Measurements from ENCODE around the gene CHMP4A. TPM values are rescaled to one million over a fixed set of nuclear protein-coding genes. Genes with fewer than 3 reads are reported as not detected.
"Not testable (repeated sequence)": the region's sequence is repeated elsewhere in the genome, so short reads cannot be mapped to it uniquely, and the experiment has no call there.

The CHMP4A gene
- polyA plus RNA-seq, 4 donors = 43.5 to 50.7 (median 49.8) TPM

- no peak for DNase-seq (ENCODE audit: low read depth in 4 of 4, low spot score in 3 of 4)
Observed at GRCh38 chr14:24231263-24232120, 18.2 kb upstream of the CHMP4A start.

- DNase-seq (ENCODE audit: low read depth in 4 of 4, low spot score in 3 of 4) = no peak
Observed at GRCh38 chr14:24228902-24229301, 15.6 kb upstream of the CHMP4A start.

GRCh38 chr14:24226473-24226872 lies 13.2 kb upstream of the CHMP4A start:
- no peak for DNase-seq (ENCODE audit: low read depth in 4 of 4, low spot score in 3 of 4)

DNA sequence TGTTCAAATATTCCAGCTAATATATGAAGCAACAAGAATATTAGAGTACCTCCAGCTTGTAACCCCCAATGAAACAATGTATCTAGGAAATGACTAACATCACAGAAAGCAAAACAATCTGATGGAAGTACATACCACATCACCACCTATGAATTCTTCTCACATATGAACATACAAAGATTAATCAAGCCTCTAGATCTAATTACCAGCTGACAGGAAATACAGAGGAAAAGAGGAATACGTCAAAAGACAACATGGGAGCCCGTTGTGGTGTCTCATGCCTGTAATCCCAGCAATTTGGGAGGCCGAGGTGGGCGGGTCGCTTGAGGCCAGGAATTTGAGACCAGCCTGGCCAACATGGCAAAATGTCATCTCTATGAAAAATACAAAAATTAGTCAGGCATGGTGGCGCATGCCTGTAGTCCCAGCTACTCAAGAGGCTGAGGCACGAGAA lies 11.4 kb upstream of the CHMP4A start:
- no peak for DNase-seq (ENCODE audit: low read depth in 4 of 4, low spot score in 3 of 4)

DNA sequence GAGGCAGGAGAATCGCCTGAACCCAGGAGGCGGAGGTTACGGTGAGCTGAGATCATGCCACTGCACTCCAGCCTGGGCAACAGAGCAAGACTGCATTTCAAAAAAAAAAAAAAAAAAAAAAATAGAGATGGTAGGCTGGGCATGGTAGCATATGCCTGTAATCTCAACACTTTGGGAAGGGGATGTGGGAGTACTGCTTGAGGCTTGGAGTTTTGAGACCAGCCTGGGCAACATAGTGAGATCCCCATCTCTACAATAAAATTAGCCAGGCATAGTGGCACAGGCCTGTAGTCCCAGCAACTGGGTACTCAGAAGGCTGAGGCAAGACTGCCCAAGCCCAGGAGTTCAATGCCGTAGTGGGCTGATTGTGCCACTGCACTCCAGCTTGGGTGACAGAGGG lies 9.7 kb upstream of the CHMP4A start:
- not testable (repeated sequence) for DNase-seq (ENCODE audit: low read depth in 4 of 4, low spot score in 3 of 4)

DNA sequence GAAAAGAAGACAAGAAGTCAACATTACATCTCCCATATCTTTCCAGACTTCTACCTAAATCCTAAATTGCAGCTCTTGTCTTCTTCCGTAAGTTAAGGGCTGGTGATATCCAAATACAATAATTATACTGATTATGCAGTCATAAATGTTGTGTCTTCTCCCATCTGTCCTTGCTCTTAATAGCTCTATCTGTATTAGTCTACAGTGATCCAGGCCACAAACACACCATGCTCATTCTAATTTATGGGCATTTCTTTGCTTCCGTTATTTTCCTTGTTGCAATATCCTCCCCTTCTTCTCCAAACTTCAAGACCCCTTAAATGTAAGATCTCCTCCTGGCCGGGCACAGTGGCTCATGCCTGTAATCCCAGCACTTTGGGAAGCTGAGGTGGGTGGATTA lies 6.2 kb upstream of the CHMP4A start:
- no peak for DNase-seq (ENCODE audit: low read depth in 4 of 4, low spot score in 3 of 4)

DNA sequence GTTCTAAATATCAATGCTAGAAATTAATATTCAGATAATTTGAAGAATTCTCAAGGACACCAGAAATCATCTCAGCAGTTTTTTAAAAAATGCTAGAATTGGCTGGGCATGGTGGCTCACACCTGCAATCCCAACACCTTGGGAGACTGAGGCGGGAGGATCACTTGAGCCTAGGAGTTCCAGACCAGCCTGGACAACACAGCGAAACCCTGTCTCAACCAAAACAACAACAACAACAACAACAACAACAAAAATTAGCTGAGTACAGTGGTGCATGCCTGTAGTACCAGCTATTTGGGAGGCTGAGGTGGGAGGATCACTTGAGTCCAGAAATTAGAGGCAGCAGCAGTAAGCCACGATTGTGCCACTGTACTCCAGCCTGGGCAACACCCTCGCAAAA lies 5.8 kb upstream of the CHMP4A start:
- no peak for DNase-seq (ENCODE audit: low read depth in 4 of 4, low spot score in 3 of 4)

- not testable (repeated sequence) for DNase-seq (ENCODE audit: low read depth in 4 of 4, low spot score in 3 of 4)
Observed at GRCh38 chr14:24216876-24217275, 3.6 kb upstream of the CHMP4A start.

GRCh38 chr14:24216345-24216699 lies 3.0 kb upstream of the CHMP4A start:
- no peak for DNase-seq (ENCODE audit: low read depth in 4 of 4, low spot score in 3 of 4)

GRCh38 chr14:24215495-24216344 lies 2.4 kb upstream of the CHMP4A start, which contains the start of gene MDP1:
Gene MDP1 (minus strand): TSS chr14:24216066. CDS start chr14:24215955, 111 bp downstream.
- peak in 3 of 4 donors; percentile 78 to 83 (median 80) for DNase-seq (ENCODE audit: low read depth in 4 of 4, low spot score in 3 of 4)

- no peak for DNase-seq (ENCODE audit: low read depth in 4 of 4, low spot score in 3 of 4)
Observed at GRCh38 chr14:24213866-24214662, 776 bp upstream of the CHMP4A start.

GRCh38 chr14:24211311-24211710 lies 2.0 kb downstream of the CHMP4A start:
- no peak for DNase-seq (ENCODE audit: low read depth in 4 of 4, low spot score in 3 of 4)

GRCh38 chr14:24207625-24208024 lies 5.7 kb downstream of the CHMP4A start:
- DNase-seq (ENCODE audit: low read depth in 4 of 4, low spot score in 3 of 4) = no peak

DNA sequence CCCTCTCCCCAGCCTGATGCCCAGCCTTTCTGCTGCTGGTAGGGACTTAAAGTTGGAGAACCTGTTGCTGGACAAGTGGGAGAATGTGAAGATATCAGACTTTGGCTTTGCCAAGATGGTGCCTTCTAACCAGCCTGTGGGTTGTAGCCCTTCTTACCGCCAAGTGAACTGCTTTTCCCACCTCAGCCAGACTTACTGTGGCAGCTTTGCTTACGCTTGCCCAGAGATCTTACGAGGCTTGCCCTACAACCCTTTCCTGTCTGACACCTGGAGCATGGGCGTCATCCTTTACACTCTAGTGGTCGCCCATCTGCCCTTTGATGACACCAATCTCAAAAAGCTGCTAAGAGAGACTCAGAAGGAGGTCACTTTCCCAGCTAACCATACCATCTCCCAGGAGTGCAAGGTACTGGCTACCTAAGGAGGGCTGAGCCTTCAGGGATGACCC lies 6.2 kb downstream of the CHMP4A start:
- DNase-seq (ENCODE audit: low read depth in 4 of 4, low spot score in 3 of 4) = no peak

DNA sequence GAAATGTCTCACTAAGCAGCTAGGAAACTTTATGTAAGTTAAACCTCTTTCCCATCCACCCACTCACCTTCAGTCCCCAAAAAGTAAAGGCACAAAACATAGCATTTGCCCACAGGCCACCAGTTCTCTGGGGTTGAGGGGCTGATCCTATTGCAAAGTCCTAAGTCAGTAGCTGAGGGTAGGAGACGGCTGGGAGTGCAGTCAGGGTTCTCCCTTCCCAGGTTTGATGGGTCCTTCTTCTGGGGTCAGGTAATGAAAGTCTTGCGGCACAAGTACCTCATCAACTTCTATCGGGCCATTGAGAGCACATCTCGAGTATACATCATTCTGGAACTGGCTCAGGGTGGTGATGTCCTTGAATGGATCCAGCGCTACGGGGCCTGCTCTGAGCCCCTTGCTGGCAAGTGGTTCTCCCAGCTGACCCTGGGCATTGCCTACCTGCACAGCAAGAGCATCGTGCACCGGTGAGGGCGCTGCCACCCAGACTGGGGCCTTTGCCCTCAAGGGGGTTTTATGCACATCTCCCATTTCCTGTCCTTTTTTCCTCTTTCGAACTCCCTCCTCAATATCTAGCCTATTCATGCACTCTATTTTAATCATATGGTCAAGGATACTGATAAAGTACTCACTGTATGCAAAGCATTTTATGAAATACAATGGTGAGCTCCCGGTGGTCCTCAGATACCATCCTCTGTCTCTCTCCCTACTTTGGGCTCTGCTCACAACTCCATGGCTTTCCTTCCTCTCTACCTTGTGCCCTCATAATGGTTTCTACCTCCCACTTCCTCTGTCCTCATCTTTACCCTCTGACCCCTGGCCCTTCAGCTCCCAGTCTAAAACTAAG lies 6.8 kb downstream of the CHMP4A start:
- DNase-seq (ENCODE audit: low read depth in 4 of 4, low spot score in 3 of 4) = no peak

DNA sequence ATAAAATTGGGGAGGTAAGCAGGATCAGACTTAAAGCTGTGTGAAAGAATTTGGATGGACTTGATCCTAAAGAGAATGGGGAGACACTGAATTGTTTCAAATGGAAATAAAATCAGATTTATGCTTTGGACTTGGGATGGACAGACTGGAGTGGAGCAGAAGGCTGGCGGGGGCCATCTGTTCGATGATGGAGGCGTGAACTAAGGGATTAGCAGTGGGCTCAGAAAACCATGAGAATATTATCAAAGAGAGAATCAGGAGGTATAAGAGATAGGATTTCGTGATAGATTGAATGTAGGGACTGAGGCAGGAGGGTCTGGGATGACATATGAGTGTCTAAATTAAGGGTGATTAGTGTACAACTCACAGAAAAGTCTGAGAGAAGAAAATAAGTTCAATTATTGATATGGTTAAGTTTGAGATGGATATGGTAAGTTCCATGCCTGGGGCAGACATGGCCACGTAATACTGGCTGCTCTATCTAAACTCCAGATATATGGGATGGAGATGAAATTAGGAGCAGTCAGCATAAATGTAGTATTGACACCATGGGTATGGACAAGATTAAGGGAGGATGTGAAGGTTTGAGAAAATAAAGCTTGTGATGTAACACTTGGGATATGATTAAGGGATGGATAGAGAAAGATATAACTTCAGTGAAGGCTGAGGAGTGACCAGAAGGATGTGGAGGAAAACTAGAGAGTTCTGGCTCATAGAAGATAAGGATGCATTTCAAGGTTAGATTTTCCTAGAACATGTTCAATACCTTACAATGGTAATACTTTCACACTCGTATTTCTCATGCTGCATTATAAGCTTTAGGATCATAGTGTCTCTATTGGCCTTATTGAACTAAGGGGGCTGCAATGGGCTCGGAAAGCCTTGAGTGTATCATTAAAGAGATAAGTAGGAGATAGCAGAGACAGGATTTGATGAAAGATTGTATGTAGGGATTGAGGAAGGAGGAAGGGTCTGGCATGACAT lies 8.8 kb downstream of the CHMP4A start:
- no peak for DNase-seq (ENCODE audit: low read depth in 4 of 4, low spot score in 3 of 4)

GRCh38 chr14:24203249-24203886 lies 9.9 kb downstream of the CHMP4A start:
- DNase-seq (ENCODE audit: low read depth in 4 of 4, low spot score in 3 of 4) = not testable (repeated sequence)

GRCh38 chr14:24202538-24202937 lies 10.8 kb downstream of the CHMP4A start:
- DNase-seq (ENCODE audit: low read depth in 4 of 4, low spot score in 3 of 4) = not testable (repeated sequence)
